SK-N-SH (cell line): ENCODE measurements around the gene PHTF1. TPM values are rescaled to one million over a fixed set of nuclear protein-coding genes. Genes with fewer than 3 reads are reported as not detected.

Experiments used
- CTCF ChIA-PET: fragments of 300-600, 350-600 bp; formaldehyde crosslinking; extraction: SDS; loops from one replicate; lab custom pipeline; 2021; lab: Yijun Ruan, JAX
- POLR2A ChIA-PET: fragments of 350-600 bp; sonication (Branson Sonifier 250); formaldehyde crosslinking; extraction: SDS; loops from one replicate; lab custom pipeline; 2020; ENCODE audit warnings: antibody characterized with exemption, inconsistent platforms; lab: Yijun Ruan, JAX
- DNase-seq: peaks from one replicate; pipeline ENCODE4 v3.0.0; 2012
- H2AFZ ChIP-seq: fragments of 200-600 bp; sonication (generic); 2 replicates; pipeline ENCODE4 v1.8.1; 2016; ENCODE audit warnings: antibody characterized with exemption, mild to moderate bottlenecking, low read depth
- H3F3A ChIP-seq: fragments of 200-600 bp; sonication (generic); replicated peaks from 2 replicates; pipeline ENCODE3; 2016; ENCODE audit warnings: antibody characterized with exemption, mild to moderate bottlenecking; ENCODE audit not compliant: insufficient read depth
- H3K27ac ChIP-seq, 2 experiments: fragments of 200-500 bp in 1 of 2; fragments of 200-600 bp in 1 of 2; sonication (Bioruptor generic) in 1 of 2; sonication (generic), shearing (Covaris generic) in 1 of 2; 2 replicates each; pipeline versions ENCODE4 v1.5.1 to v1.6.1; 2014 to 2016; ENCODE audit warnings: low read depth in 2 of 2, inconsistent platforms in 1 of 2, low read length in 1 of 2, mild to moderate bottlenecking in 1 of 2, mixed read lengths in 1 of 2
- H3K27me3 ChIP-seq: fragments of 200-600 bp; sonication (generic), shearing (Covaris generic); 2 replicates; pipeline ENCODE4 v1.6.1; 2016; ENCODE audit warnings: mixed run types; ENCODE audit not compliant: insufficient read depth
- H3K36me3 ChIP-seq, 2 experiments: fragments of 200-500 bp in 1 of 2; fragments of 200-600 bp in 1 of 2; sonication (Bioruptor generic) in 1 of 2; sonication (generic) in 1 of 2; replicated peaks in 1 of 2; 2 replicates each; pipeline versions ENCODE3 to v1.5.1; 2014 to 2016; ENCODE audit warnings: low read length in 1 of 2, mild to moderate bottlenecking in 1 of 2; ENCODE audit not compliant: insufficient read depth in 2 of 2, control insufficient read depth in 1 of 2
- H3K4me1 ChIP-seq, 2 experiments: fragments of 200-500 bp in 1 of 2; fragments of 200-600 bp in 1 of 2; sonication (Bioruptor generic) in 1 of 2; sonication (generic), shearing (Covaris generic) in 1 of 2; 2 replicates each; pipeline versions ENCODE4 v1.5.1 to v1.6.1; 2014 to 2016; ENCODE audit warnings: low read depth in 1 of 2, low read length in 1 of 2, mixed run types in 1 of 2; ENCODE audit not compliant: insufficient read depth in 2 of 2, control insufficient read depth in 1 of 2
- H3K4me2 ChIP-seq: fragments of 200-600 bp; sonication (generic), shearing (Covaris generic); 2 replicates; pipeline ENCODE4 v1.6.1; 2017; ENCODE audit warnings: mixed run types
- H3K4me3 ChIP-seq, 2 experiments: fragments of 200-500 bp in 1 of 2; fragments of 200-600 bp in 1 of 2; sonication (Bioruptor generic) in 1 of 2; sonication (generic), shearing (Covaris generic) in 1 of 2; 2 replicates each; pipeline versions ENCODE4 v1.5.1 to v1.8.1; 2014 to 2016; ENCODE audit warnings: low read depth in 2 of 2, inconsistent platforms in 1 of 2, low read length in 1 of 2, mild to moderate bottlenecking in 1 of 2, mixed read lengths in 1 of 2, moderate library complexity in 1 of 2
- H3K79me2 ChIP-seq: fragments of 200-600 bp; sonication (generic); 2 replicates; pipeline ENCODE4 v1.8.1; 2017; ENCODE audit warnings: mild to moderate bottlenecking; ENCODE audit not compliant: insufficient read depth
- H3K9ac ChIP-seq: fragments of 200-600 bp; sonication (generic); 2 replicates; pipeline ENCODE4 v1.6.1; 2017; ENCODE audit warnings: mixed run types
- H3K9me2 ChIP-seq: fragments of 200-600 bp; sonication (generic); 2 replicates; pipeline ENCODE4 v1.6.1; 2017; ENCODE audit warnings: mixed run types
- H3K9me3 ChIP-seq: fragments of 200-600 bp; sonication (generic); 2 replicates; pipeline ENCODE4 v1.6.1; 2017; ENCODE audit warnings: mixed run types, mild to moderate bottlenecking, moderate library complexity
- H4K20me1 ChIP-seq: fragments of 200-600 bp; sonication (generic); 2 replicates; pipeline ENCODE4 v1.6.1; 2017; ENCODE audit warnings: mild to moderate bottlenecking, mixed run types; ENCODE audit not compliant: insufficient read depth
- CTCF ChIP-seq: fragments of 200-600 bp; sonication (generic); IDR thresholded peaks from 2 replicates; pipeline ENCODE4 v1.6.1; 2017; ENCODE audit warnings: antibody characterized with exemption, mild to moderate bottlenecking, moderate library complexity
- EP300 ChIP-seq, 2 experiments: IDR thresholded peaks; 2 replicates each; pipeline versions ENCODE4 v1.4.0 to v1.6.1; 2012; ENCODE audit warnings: borderline replicate concordance in 1 of 2, low read depth in 1 of 2, low read length in 1 of 2
- FOXM1 ChIP-seq: IDR thresholded peaks from 2 replicates; pipeline ENCODE4 v1.4.0; 2012; ENCODE audit warnings: low read depth, mild to moderate bottlenecking
- GATA2 ChIP-seq: sonication (generic); formaldehyde crosslinking; IDR thresholded peaks from 2 replicates; pipeline ENCODE4 v1.5.0; 2020; ENCODE audit warnings: mild to moderate bottlenecking, missing genetic modification reagents
- MEF2A ChIP-seq: IDR thresholded peaks from 2 replicates; pipeline ENCODE4 v1.4.0; 2012; ENCODE audit warnings: low read depth, borderline replicate concordance
- NRF1 ChIP-seq: IDR thresholded peaks from 2 replicates; pipeline ENCODE4 v1.6.1; 2012; ENCODE audit warnings: low read depth, mild to moderate bottlenecking, low read length
- PBX3 ChIP-seq: IDR thresholded peaks from 2 replicates; pipeline ENCODE4; 2012
- POLR2AphosphoS5 ChIP-seq: IDR thresholded peaks from 2 replicates; pipeline ENCODE4 v1.6.1; 2012; ENCODE audit warnings: low read depth, low read length
- RAD21 ChIP-seq: IDR thresholded peaks from 2 replicates; pipeline ENCODE4 v1.6.1; 2012; ENCODE audit warnings: mild to moderate bottlenecking, low read length
- RFX5 ChIP-seq: IDR thresholded peaks from 2 replicates; pipeline ENCODE4 v1.6.1; 2012; ENCODE audit warnings: mild to moderate bottlenecking, improper control_type of control experiment, low read length
- TEAD4 ChIP-seq: IDR thresholded peaks from 2 replicates; pipeline ENCODE4 v1.4.0; 2012; ENCODE audit warnings: mild to moderate bottlenecking, borderline replicate concordance; ENCODE audit not compliant: insufficient read depth
- WGBS: methylation state at CpG from one replicate; pipeline ENCODE4 v1.1.6; 2017; ENCODE audit warnings: low lambda C conversion rate; 5-methylcytosine and 5-hydroxymethylcytosine counted together
- polyA plus RNA-seq, 3 experiments: library from polyadenylated mRNA; depleted of rRNA; stranded (reverse); fragments of >200 nt; gene quantifications; 2 replicates each; pipeline ENCODE4 v1.2.3, GENCODE V29; 2012
- TF ChIP-seq, protein P1 (sequence below): IDR thresholded peaks from 2 replicates; pipeline ENCODE4 v1.4.0; 2012; ENCODE audit warnings: low read depth, borderline replicate concordance
- TF ChIP-seq, protein P2 (sequence below): fragments of 150-350 bp; IDR thresholded peaks from 2 replicates; pipeline ENCODE4 v1.6.1; 2016; ENCODE audit warnings: mild to moderate bottlenecking, low read depth, low read length
- TF ChIP-seq, protein P3 (sequence below): IDR thresholded peaks from 2 replicates; pipeline ENCODE4 v1.4.0; 2012; ENCODE audit warnings: low read depth

PHTF1 gene
- polyA plus RNA-seq, 1 of the 3 experiments (the other 2 are of a cell fraction), result 10.8 TPM

DNA sequence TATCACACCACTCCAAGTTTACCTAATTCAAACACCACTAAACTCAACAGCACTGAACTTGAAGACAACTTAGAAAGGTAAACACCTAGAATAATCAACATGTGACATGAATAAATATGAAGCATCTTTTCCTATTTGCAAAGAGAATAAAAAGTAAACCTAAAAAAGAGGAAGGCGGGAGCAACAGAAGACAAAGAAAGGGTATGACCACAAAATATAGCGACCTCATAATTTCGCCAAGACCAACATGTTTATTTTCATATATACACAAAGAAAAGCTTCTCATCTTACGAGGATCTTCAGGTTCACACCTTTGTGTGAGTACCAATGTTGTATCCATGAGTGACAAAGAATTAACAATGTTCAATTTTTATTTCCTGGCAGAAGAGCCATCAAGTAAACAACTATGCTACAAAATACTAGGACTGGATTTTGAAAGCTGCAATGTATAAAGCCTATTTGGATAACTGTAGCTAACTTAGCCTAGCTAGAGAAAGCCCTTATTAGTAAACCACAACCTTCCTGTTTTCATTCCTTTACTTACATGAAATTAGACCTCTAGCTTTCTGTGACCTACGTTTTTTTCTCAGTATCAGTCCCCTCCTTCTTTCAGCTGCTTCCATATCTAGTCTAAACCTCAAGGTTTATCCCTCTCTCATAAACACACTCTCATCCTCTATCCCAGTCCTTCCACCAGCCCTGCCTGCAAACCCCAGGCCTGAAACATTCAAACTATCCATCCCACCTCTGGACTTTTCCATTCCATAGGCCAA is 21.3 kb upstream of the PHTF1 start:
- peaks cover 14% of the 10 kb centered on the region; the same call in 1 of the 2 replicates for H4K20me1 ChIP-seq
- no peaks in the 10 kb centered on the region for H3K27me3 ChIP-seq
- H3K36me3 ChIP-seq, result peaks cover 11 to 17% of the 10 kb centered on the region in 2 experiments
- no peak overlapping the region for H3K4me3 ChIP-seq
- H3K9me3 ChIP-seq, result no peaks in the 10 kb centered on the region
- no peaks in the 10 kb centered on the region for H3K9me2 ChIP-seq
- POLR2A ChIA-PET, result no interaction called here
- peaks cover 17 to 31% of the 10 kb centered on the region in 2 experiments; a peak in 3 of 4 replicates for H3K4me1 ChIP-seq
- no peak for TF ChIP-seq POLR2AphosphoS5
- TF ChIP-seq FOXM1, result no peak
- no peak for TF ChIP-seq NRF1
- no peak for TF ChIP-seq EP300 (IDR thresholded peaks at IDR 0.05; ENCODE audit: borderline replicate concordance in 1 of 2, low read depth in 1 of 2, low read length in 1 of 2)
- TF ChIP-seq, protein P1, sequence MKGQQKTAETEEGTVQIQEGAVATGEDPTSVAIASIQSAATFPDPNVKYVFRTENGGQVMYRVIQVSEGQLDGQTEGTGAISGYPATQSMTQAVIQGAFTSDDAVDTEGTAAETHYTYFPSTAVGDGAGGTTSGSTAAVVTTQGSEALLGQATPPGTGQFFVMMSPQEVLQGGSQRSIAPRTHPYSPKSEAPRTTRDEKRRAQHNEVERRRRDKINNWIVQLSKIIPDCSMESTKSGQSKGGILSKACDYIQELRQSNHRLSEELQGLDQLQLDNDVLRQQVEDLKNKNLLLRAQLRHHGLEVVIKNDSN, result no peak
- no peak for TF ChIP-seq GATA2 (CRISPR knock-in tag)
- TF ChIP-seq TEAD4, result no peak
- TF ChIP-seq PBX3, result no peak
- TF ChIP-seq, protein P2, sequence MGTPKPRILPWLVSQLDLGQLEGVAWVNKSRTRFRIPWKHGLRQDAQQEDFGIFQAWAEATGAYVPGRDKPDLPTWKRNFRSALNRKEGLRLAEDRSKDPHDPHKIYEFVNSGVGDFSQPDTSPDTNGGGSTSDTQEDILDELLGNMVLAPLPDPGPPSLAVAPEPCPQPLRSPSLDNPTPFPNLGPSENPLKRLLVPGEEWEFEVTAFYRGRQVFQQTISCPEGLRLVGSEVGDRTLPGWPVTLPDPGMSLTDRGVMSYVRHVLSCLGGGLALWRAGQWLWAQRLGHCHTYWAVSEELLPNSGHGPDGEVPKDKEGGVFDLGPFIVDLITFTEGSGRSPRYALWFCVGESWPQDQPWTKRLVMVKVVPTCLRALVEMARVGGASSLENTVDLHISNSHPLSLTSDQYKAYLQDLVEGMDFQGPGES, result no peak
- no peak for TF ChIP-seq RAD21
- TF ChIP-seq RFX5, result no peak
- TF ChIP-seq, protein P3, sequence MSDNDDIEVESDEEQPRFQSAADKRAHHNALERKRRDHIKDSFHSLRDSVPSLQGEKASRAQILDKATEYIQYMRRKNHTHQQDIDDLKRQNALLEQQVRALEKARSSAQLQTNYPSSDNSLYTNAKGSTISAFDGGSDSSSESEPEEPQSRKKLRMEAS, result no peak
- no peak for TF ChIP-seq CTCF
- TF ChIP-seq MEF2A, result no peak
- TF ChIP-seq, all 33 proteins: peak for 0
- Histone ChIP-seq H3K27ac (no peak overlapping the region), H3F3A (no peaks in the 10 kb centered on the region), H3K4me2 (no peak overlapping the region), H2AFZ (no peak overlapping the region), H3K9ac (no peak overlapping the region), H3K79me2 (peaks cover 89% of the 10 kb centered on the region)
- WGBS, result 88% methylated on average over 5 of the region's 5 CpGs
- CTCF ChIA-PET, result interaction anchor here (0.7 kb wide), 1 partner anchor 8 kb away, joined by 4 read pairs; no protein-coding TSS in a partner anchor
- DNase-seq, result no peak
